Stimulated activated CD4-positive, alpha-beta T cell treated with anti-CD3 and anti-CD28 coated beads, Interleukin-12 subunit alpha, Interleukin-12 subunit beta, amount 100 ng/mL, for 48 hours (primary cell): ENCODE measurements around the gene TENM4.

ENCODE experiments used
- DNase-seq, 3 donors: peaks; one replicate each; pipeline ENCODE4 v3.0.0-alpha.2; 2020; ENCODE audit warnings: low read depth in 2 of 3, low spot score in 1 of 3

TENM4 gene

GRCh38 chr11:78946945-78947902 lies 493.6 kb downstream of the TENM4 start:
- no peak for DNase-seq

DNA sequence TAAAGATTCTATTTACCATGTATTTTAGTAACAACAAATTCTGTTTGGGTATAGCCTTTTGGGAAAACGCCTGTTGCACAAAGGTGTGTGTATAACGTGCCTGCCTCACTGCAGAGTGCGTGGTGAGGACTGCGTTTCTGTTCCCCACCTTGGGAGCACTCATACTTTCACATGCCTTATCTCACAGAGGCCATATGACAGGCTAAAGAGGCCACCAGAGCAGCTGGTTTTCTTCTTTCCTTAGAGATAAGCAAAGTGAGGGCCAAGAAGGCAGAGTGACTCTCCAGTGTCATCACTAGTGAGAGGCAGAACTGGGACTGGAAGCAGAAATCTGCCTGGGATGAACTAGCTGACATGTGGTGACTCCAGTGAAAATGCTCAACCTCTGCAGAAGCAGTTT lies 497.0 kb downstream of the TENM4 start:
- DNase-seq = no peak

DNA sequence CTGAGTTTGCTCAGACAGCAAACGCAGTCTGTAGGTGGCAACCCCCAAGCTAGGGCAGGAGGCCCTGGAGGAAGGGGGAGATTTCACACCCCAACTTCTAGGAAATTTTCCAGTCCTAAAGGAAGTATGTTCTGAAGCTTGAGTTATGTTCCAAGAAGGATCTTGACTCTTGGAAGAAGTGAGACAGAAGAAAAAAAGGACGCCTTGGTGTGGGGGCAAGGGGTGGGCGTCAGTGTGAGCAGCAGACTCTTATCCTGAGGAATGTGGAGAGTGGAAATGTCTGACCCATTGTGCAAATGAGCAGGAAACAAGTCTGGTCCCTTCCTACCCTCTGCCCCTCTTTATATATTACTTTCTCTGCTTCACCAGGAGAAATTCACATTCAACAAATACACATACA lies 497.7 kb downstream of the TENM4 start:
- no peak for DNase-seq

- DNase-seq = no peak
Observed at GRCh38 chr11:78941226-78941851, 499.5 kb downstream of the TENM4 start.

DNA sequence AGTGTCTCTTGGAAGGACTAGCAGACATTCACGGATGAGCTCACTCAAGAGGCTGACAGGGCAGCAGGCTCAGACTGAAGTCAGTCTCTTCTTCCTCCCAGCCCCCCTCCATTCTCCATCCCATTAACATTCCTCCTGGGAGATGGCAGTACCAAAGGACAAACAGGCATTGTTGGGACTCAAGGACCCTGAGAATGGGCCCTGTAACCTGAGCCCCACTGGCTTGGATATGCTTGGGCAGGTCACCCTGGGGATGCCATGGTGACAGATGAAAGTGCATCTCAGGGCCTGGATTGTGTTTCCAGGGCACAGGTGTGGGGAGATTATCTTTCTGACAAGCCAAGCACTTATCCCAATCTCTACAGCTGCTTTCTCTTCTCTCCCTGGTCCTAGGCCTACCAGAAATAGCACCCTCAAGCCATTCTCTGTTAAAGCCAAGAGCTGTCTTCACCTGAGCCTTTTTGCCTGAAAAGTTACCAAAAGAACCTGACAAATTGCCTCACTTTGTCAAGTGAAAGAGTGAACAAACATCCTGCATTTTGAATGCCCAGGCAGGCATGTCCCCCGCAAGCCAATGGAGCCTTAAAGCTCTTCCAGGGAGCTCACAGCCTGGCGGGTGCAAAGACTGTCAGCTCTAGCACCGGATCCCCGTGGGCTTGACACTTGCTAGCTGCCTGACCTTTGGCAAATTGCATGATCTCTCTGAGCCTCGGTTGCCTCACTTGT lies 500.2 kb downstream of the TENM4 start:
- no peak for DNase-seq

- DNase-seq = no peak
Observed at GRCh38 chr11:78938971-78939370, 501.9 kb downstream of the TENM4 start.

DNA sequence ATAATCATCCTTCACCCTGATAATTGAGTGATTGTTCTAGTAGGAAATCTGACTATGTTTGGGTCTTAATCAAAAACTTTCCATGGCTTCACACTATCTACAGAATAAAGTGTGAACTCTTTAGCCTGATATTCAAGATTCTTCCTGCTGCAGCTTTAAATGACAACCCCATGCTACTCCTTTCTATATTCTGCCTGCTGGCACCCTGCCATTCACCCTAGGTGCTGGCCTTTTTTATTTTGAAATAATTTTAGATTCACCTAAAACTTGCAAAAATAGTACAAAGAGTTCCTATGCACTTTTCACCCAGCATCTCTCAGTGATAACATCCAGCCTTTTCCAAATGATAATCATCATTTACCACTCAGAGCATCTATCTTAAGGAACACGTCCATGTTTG lies 502.8 kb downstream of the TENM4 start:
- DNase-seq = no peak

- no peak for DNase-seq
Observed at GRCh38 chr11:78935398-78936068, 505.3 kb downstream of the TENM4 start.

DNA sequence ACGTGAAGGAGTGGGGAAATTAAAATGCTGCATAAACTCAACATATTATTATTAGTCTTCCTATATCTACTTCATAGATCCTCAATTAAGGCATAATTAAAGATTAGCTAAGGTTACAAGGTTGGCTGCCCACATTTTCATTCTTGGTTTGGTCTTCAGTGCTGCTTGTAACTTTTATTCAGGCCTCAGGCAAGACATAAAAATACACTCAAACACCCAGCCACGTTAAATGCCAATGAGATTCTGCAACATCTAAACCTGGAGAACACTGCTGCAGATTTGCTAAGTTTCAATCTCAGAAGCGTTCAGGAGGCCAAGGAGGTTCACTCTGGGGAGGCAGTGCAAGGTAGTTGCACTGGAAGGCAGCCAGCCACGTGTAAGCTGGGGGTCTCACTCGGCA lies 507.5 kb downstream of the TENM4 start:
- no peak for DNase-seq

DNA sequence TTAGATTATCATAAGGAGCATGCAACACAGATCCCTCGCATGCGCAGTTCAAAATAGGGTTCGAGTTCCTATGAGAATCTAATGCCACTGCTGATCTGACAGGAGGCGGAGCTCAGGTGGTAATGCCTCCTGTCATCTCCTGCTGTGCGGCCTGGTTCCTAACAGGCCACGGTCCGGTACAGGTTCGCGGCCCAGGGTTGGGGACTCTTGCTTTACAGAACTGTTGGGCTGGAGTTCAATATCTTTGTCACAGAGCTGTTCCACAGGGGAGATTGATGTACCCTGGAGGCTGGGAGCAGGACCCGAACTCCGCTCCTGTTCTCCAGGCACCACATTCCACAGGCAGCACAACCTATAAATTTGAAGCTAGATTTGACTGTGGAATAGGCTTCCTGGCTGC lies 508.1 kb downstream of the TENM4 start:
- DNase-seq = no peak

DNA sequence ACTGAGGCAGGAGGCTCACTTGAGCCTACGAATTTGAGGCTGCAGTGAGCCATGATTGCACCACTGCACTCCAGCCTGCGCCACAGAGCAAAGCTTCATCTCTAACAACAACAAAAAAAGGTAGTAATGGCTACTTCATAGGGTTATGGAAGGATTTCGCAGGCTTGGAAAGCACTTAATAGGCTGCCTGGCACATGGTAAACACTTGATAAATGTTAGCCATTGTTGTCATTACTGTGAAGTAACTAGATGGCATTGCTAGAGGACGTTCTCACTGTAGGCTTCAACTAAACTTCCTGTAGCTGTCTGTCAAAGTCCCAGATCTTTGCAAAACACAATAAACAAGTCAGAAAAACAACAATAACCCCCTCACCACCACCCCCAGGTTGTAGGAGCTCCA lies 508.9 kb downstream of the TENM4 start:
- DNase-seq = no peak

DNA sequence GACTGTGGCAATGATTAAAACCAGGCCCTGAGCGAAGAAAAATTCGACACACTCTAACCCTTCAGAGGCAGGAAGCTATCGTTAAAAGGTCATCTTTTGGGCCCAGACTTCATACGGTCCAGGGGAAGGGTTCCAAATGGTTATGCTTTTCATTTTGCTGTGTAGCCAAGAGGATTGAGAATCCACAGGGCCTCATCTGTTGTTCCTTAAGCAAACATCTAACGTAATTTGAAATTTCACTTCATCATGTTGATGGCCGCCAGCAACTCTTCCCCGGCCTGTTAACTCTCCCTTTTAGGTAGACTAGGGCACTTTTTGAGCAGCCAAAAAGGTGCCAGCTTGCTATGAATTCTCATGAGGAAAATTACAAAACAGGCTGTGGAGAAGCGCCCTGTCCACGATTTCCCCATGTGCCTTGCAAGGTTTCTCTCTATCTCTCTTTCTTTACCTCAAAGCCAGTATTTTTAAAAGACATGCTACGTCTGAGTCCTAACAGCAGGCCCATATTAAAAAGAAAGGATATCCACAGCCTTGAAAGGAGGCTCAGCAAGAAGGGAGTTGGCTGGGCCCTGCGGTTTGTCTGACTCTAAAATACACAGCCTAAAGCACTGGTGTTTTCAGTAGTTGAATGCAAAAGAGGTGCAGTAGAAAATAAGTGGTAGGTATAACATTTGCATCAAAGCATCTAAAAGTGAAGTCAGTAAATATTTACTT lies 509.9 kb downstream of the TENM4 start:
- DNase-seq = no peak

- DNase-seq = no peak
Observed at GRCh38 chr11:78929906-78930220, 511.0 kb downstream of the TENM4 start.

DNA sequence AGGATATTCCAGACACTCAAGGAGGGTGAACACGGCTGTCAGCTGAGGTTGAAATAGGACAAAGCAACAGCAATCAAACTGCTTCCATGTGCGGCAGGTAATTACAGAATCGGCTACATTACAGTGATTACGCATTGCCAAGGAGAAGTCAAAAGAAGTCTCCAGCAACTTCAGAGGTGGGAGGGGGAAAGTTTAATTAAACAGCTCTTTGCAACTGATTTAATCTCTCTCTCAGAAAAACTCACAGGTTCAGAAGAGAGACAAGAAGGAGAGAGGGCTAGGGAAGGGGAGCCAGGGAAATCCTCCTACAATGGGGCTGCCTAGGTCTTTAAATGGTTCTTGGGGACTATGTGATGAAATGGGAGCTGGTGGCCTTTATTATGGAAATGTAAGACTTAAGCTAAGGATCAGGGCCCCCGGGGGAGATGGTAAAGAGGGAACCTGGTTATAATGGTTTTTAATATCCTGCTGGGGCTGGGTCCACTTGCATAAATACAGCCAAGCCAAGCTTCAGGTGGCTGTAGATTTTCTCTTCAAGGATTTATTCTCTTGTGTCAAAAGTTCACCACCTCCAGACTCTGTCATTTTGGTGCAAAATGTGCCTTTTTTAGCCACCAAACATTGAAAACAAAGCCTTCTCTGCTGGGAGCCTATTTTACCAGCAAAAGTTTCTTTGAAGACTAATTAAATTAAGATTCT lies 511.5 kb downstream of the TENM4 start:
- no peak for DNase-seq

DNA sequence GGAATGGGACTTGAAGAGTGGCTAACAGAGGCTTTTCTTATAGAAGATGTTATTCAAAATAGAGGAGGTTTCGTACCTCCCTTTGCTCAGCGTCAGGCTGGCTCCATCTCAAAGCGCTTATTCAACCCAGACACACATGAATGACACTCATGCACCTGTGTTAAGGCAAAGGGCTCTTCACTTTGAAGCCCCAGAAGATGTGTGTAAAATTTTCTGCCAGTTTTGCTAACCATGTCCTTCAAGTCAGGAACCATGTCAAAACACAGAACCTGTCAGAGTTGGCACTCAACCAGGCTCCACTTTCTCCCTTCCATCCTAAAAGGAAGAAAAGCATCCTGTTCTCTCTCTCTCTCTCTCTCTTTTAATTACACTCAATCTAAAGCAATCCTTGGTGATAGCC lies 513.3 kb downstream of the TENM4 start:
- no peak for DNase-seq

DNA sequence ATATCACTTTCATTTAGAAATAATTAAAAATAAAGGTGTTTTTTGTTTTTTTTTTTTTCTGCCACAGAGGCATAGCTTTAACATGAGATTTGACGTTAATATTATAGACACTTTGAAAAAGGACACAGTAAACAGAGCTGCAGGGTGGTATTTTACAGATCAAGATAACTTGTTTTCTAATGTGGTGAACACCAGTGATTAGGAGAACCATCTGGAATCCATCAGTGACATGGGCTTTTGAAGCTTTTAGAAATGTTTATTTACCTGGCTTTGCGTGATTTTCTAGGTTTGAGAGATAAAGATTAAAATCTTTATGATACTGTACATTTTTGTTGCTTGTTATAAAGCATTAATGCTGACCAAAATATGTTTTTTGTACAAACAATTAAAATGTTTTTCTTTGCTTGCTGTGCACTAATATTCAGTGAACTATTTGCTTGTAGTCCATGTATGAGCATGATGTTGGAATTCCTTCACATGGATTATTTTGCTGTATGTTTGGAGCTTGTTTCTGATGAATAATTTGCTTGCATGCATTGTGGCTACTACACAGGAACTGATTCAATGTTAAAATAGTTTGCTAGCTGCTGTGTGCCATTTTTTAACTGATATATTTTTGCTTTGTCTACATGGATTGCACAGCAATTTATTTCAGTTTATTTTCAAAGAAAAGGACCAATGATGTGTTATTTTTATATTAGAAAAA lies 514.0 kb downstream of the TENM4 start:
- DNase-seq = no peak

- DNase-seq = no peak
Observed at GRCh38 chr11:78925387-78925786, 515.4 kb downstream of the TENM4 start.

DNA sequence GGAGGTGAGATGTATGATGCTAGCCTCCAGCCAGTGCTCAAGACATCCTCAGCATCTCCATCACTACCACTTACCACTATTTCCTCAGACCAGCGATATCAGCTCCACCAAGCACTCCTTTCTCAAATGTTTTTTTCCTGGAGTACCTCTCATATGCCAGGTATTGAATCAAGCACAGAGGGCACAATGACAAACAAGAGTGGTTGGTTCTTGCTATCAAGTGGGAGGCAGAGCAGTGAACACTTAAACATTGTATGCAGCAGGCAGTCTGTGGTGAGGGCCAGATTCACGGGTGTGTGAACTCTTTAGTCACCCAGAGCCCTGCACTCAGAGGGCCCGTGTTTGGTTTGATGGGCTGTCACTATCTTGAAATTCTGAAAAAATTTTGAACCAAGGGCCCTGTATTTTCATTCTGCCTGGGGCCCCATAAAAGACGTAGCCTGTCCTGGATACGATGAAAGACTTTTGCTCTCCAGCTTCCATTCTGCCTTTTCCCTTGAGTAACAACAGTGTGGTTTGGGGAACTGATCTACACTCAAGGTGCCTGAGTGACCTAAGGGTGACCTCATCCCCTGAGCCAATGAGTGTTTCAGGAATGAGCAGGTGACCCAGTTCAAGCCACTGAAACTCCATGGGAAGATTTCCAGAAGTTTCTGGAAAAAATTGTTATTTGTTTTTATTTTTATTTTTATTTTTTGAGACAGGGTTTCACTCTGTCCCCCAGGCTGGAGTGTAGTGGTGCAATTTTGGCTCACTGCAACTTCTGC lies 517.8 kb downstream of the TENM4 start:
- no peak for DNase-seq

DNA sequence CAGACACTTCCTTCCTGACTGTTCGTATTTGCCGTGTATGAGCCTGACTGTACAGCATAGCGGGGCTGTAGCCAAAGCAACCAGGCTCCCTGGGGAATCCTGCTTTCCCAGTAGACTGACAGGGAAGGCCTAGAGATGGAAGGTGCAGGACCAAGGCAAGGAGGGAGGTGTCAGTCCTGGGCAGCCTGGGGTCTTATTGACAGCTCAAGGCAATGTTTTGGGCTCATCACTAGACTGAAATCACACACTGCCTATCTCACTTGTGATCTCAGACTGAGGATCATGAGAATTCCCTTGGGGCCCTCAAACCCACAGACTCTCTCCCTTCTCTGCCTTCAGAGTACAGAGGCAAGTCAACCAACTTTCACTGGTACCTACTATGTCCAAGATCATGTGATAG lies 519.3 kb downstream of the TENM4 start:
- DNase-seq = no peak
